Choroid plexus epithelial cell (primary cell): Measurements from ENCODE around the gene NELL1.

Experiments used
- DNase-seq: peaks from one replicate; pipeline ENCODE4 v3.0.0-alpha.2; 2010; ENCODE audit warnings: low read depth
- H3K4me3 ChIP-seq: 2 replicates; pipeline ENCODE4 v1.5.1; 2011; ENCODE audit warnings: low read depth, mild to moderate bottlenecking, control low read depth, low read length, moderate library complexity
- CTCF ChIP-seq: conservative IDR thresholded peaks from 2 replicates; pipeline ENCODE4 v1.5.1; 2011; ENCODE audit warnings: low read depth, mild to moderate bottlenecking, control low read depth, inconsistent platforms, low read length, moderate library complexity

The NELL1 gene

GRCh38 chr11:21037850-21038249 is 368.5 kb downstream of the NELL1 start:
- TF ChIP-seq CTCF: no peak
- no peak overlapping the region for H3K4me3 ChIP-seq
- no peak for DNase-seq

- no peak for DNase-seq
- no peak overlapping the region for H3K4me3 ChIP-seq
- TF ChIP-seq CTCF: no peak
These were observed 369.4 kb downstream of the NELL1 start for GRCh38 chr11:21038801-21039200.

- H3K4me3 ChIP-seq: no peak overlapping the region
- no peak for DNase-seq
- TF ChIP-seq CTCF: no peak
These were observed 371.2 kb downstream of the NELL1 start for GRCh38 chr11:21040630-21041029.

- H3K4me3 ChIP-seq: no peak overlapping the region
- no peak for DNase-seq
- TF ChIP-seq CTCF: no peak
These were observed 379.2 kb downstream of the NELL1 start for GRCh38 chr11:21048626-21049025.

GRCh38 chr11:21053466-21053865 is 384.1 kb downstream of the NELL1 start:
- H3K4me3 ChIP-seq: no peak overlapping the region
- DNase-seq: no peak
- no peak for TF ChIP-seq CTCF

- no peak overlapping the region for H3K4me3 ChIP-seq
- no peak for DNase-seq
- TF ChIP-seq CTCF: no peak
These were observed 387.3 kb downstream of the NELL1 start for GRCh38 chr11:21056644-21057043.

GRCh38 chr11:21059879-21060278 is 390.5 kb downstream of the NELL1 start:
- DNase-seq: no peak
- no peak for TF ChIP-seq CTCF
- no peak overlapping the region for H3K4me3 ChIP-seq
